Bronchial smooth muscle cell (primary cell): ENCODE measurements around the gene MEIG1. TPM values are rescaled to one million over a fixed set of nuclear protein-coding genes. Genes with fewer than 3 reads are reported as not detected.

Source experiments
- total RNA-seq: library from RNA; depleted of rRNA; stranded (reverse); fragments of >200 nt; gene quantifications from 2 replicates; pipeline ENCODE4 v1.2.1, GENCODE V29; 2014

The MEIG1 gene
- total RNA-seq: 0.52 TPM in 1 of 2 replicates, not detected in the other

GRCh38 chr10:14959221-14960057 lies at the start of gene MEIG1:
Gene MEIG1 (plus strand): TSS chr10:14959388. CDS start chr10:14966469, 7,081 bp downstream.

GRCh38 chr10:14954001-14954770 lies 5.0 kb upstream of the MEIG1 start, which contains the start of gene DCLRE1C:
Gene DCLRE1C (minus strand): TSS chr10:14954096. CDS start chr10:14954010, 86 bp downstream.

Other genes starting within 250 kb of the MEIG1 start
- 18.4 and 24.1 TPM in 2 replicates for gene FAM107B, start 184.5 kb upstream of the MEIG1 start, total RNA-seq
- 1.5 and 3.0 TPM in 2 replicates for gene CDNF, start 121.4 kb upstream of the MEIG1 start, total RNA-seq
- 7.1 and 13.1 TPM in 2 replicates for gene HSPA14, start 121.1 kb upstream of the MEIG1 start, total RNA-seq
- gene MSANTD7, start 121.1 kb upstream of the MEIG1 start, total RNA-seq: 11.8 and 12.0 TPM in 2 replicates
- 4.7 and 5.8 TPM in 2 replicates for gene SUV39H2, start 80.5 kb upstream of the MEIG1 start, total RNA-seq
- gene DCLRE1C, start 5.3 kb upstream of the MEIG1 start, total RNA-seq: 4.7 and 11.8 TPM in 2 replicates
- gene OLAH, start 84.6 kb downstream of the MEIG1 start, total RNA-seq: not detected in 2 replicates
- 0.43 and 0.79 TPM in 2 replicates for gene ACBD7, start 129.4 kb downstream of the MEIG1 start, total RNA-seq
- 8.5 and 11.0 TPM in 2 replicates for gene RPP38, start 138.0 kb downstream of the MEIG1 start, total RNA-seq
- 27.3 and 37.0 TPM in 2 replicates for gene NMT2, start 209.3 kb downstream of the MEIG1 start, total RNA-seq